ENCODE data around the gene XG.

Gene XG

GRCh38 chrX:2863646-2864045 lies 111.8 kb downstream of the XG start:
- TF ChIP-seq EZH2 (optimal IDR thresholded peaks at IDR 0.05; ENCODE audit: low read depth, low read length) (no peak), EZH2phosphoT487 (IDR thresholded peaks at IDR 0.05; ENCODE audit: low read length) (no peak), CTCF (IDR thresholded peaks at IDR 0.05; ENCODE audit: low read length) (no peak)
- no peak for DNase-seq
- no peak overlapping the region for H2AFZ ChIP-seq (ENCODE audit: low read length)

More at GRCh38 chrX:2863646-2864045, 111.8 kb downstream of the XG start:
- Histone ChIP-seq H3K79me2 (ENCODE audit: low read length) (no peaks in the 10 kb centered on the region), H3K9me3 (replicated peaks; ENCODE audit: insufficient read depth, low read length) (no peaks in the 10 kb centered on the region), H3F3A (ENCODE audit: insufficient read depth, low read length) (no peaks in the 10 kb centered on the region), H3K9ac (ENCODE audit: low read length) (no peak overlapping the region), H3K4me2 (ENCODE audit: low read depth, low read length) (no peak overlapping the region), H3K9me2 (replicated peaks; ENCODE audit: insufficient read depth, low read length) (no peaks in the 10 kb centered on the region), H3K36me3 (replicated peaks; ENCODE audit: insufficient read depth, low read length) (no peaks in the 10 kb centered on the region), H3K27ac (ENCODE audit: low read length) (no peak overlapping the region), H3K4me1 (ENCODE audit: low read length) (no peaks in the 10 kb centered on the region), H3K27me3 (replicated peaks; ENCODE audit: insufficient read depth, low read length) (no peaks in the 10 kb centered on the region), H4K20me1 (ENCODE audit: insufficient read depth, low read length) (no peaks in the 10 kb centered on the region), H3K4me3 (ENCODE audit: low read length) (no peak overlapping the region)
